ELR (cell line): ENCODE measurements around the gene NDUFB8.

Source experiments
- DNase-seq: peaks from one replicate; pipeline ENCODE4 v3.0.0-alpha.2; 2015; ENCODE audit warnings: low read depth

The NDUFB8 gene

DNA sequence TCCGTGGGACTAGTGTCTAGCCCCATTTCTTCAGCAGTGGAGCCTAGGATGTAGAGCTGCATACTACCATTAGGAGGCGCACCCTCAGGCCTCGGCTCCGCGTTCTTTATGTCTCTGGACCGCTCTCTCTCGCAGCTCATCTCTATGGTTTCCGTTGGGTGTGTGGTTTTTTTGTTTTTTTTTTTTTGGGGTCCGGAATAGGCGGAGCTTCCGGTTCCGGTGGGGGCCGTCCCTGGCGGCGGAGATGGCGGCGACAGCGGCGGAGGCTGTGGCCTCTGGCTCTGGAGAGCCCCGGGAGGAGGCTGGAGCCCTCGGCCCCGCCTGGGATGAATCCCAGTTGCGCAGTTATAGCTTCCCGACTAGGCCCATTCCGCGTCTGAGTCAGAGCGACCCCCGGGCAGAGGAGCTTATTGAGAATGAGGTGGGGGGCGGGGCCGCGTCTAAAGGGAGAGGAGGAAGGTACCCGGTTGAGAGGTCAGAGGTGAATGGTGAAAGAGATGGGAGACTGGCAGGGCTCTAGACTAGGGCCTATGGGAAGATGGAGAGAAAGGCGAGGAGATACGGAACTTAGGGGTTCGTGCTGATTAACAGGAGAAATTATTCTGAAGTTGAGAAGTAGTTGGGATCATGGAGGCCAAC lies 6.2 kb upstream of the NDUFB8 start, which contains the start of gene HIF1AN:
Gene HIF1AN, plus strand, starts transcription at position 229 of the 639 bp plus-strand sequence. Its CDS starts 16 bp downstream, at position 245.
- DNase-seq, result peak; percentile 98

DNA sequence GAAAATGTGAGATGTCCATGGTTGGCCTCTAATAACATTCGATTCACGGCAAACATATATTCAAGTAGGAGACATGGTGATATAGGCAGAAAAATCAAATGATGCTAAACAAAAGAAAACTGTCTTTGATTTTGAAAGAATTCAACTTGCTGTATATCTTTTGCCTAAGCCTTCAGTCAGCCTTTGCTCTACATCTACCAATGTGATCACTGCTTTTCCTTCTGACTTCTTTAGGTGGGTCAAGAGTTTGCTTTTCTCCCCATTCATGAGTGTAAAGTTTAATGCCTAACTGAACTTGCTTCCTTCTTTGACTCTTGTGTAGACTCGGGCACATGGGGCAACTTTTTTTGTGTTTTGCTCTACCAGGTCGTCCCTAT lies 5.7 kb upstream of the NDUFB8 start:
- DNase-seq, result no peak

DNA sequence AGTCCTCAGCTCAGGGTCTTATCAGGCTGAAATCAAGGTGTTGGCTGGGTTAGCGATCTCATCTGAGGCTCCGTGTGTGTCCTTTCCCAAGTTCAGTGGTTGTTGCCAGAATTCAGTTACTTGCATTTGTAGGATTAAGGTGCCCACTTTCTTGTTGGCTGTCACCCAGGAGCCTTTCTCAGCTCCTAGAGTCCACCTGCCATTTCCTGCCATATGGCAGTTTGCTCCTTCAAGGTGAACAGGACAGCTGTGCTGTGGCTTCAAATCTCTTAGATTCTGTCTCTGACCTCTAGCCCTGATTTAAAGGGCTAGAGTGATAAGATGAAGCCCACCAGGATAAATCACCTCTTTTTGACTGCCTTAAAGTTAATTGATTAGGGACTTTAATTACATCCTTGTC lies 5.1 kb upstream of the NDUFB8 start:
- DNase-seq, result no peak

DNA sequence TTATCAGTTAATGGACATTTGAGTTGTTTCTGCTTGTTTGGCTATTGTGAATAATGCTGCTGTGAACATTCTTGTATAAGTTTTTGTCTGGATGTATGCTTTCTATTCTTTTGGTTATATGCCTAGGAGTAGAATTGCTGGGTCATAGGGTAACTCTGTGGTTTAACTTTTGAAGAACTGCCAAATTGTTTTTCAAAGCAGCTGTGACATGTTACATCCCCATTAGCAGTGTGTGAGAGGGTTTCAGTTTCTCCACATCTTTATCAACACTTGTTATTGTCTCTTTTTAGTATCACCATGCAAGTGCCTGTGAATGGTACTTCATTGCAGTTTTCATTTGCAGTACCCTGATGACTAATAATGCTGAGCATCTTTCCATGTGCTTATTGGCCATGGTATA lies 2.1 kb upstream of the NDUFB8 start:
- no peak for DNase-seq

DNA sequence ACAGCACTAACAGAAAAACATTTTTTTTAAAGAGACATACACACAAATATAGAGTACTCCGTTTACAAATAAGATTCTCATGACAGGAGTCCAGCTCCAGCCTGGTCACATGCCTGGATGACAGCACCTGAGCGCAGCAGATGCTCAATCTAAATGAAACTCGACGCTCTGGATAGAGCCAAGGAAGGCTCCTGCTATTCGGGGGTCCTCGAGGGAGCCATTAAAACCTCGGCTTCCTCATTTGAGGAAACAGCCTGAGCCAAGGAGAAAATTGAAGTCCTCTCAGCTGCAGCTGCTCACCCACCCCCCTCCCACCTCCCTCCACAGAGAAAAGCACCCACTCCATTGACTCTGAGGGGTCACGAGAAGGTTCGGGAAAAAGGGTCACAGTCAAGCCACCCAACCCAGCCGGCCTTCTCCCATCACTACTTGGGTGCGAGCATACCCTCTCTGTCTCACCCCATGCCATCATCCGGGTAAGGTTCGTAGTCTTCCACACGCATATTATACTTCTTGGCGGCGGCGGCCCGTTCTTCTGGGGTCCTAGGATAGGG lies 673 bp downstream of the NDUFB8 start:
- peak; percentile 30 for DNase-seq

DNA sequence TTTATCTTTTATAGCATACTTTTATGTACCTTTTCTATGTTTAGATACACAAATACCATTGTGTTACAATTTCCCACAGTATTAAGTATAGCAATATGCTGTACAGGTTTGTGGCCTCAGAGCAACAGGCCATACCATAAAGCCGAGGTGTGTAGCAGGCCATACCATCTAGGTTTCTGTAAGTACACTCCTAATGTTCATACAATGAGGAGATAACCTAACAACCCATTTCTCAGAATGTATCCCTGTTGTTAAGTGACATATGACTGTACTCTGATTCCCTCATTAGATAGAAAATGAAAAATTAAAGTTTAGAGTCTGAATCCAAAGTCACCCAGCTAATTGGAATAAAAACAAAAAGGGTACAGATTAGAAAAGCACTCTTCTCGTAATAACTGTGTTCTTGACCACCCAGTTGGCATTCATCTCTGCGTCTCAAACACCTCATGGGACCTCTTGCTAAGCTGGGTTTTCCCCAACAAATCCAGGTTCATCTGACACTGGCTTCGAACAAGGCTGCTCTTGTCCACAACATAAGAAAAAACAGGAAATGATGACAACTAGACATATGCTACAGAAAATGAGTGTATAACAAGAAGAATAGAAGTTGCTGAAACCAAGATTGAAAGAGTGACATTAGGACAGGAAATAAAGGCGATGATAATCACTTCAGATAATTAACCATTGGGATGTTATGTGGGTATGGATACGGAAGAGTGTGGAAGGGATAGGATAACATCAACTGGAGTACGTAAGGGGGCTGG lies 1.4 kb downstream of the NDUFB8 start:
- no peak for DNase-seq

DNA sequence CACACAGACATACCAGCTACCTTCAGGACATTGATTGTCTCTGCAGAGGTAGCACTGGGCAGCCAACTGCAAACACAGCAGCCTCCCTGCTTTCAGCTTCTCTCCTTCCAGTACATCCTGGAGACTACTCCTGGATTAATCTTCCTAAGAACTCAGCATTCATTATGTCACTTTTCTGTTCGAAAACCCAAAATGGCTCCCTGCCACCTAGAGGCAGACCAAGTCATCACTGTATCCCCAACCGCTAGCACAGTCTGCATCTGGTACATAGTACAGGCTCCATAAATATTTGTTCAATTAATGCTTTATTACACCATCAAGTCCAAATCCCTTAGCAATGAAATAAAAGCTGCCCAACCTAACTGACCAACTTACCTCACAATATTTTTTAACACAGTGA lies 5.0 kb downstream of the NDUFB8 start:
- DNase-seq, result no peak

DNA sequence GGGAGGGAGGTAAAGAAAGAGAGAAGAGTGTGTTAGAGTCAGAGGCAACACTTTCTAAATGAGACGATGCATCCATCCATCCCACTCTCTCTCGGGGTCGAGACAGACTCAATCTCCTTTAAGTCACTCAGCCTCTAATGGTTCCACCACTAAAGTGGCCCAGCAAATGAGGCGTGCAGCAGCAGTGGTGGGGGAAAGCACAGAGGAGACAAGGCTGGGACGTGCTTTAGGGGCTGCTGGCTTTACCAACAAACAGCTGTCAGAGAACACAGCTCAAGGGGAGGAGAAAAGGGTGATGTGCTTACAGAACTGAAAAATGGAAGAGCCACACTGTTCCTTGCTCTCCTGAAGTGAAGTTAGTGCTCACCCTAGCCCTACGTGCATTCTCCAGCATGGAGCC lies 5.5 kb downstream of the NDUFB8 start:
- no peak for DNase-seq

DNA sequence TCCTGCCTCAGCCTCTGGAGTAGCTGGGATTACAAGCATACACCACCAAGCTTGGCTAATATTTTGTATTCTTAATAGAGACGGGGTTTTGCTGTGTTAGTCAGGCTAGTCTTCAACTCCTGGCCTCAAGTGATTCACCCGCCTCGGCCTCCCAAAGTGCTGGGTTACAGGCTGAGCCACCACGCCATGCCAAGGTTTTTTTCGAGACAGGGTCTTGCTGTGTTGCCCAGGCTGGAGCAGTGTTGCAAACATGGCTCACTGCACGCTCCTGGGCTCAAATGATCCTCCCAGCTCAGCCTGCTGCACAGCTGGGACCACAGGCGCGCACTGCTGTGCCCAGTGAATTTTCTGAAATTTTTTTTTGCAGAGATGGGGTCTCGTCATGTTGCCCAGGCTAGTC lies 6.7 kb downstream of the NDUFB8 start:
- DNase-seq, result peak; percentile 52

DNA sequence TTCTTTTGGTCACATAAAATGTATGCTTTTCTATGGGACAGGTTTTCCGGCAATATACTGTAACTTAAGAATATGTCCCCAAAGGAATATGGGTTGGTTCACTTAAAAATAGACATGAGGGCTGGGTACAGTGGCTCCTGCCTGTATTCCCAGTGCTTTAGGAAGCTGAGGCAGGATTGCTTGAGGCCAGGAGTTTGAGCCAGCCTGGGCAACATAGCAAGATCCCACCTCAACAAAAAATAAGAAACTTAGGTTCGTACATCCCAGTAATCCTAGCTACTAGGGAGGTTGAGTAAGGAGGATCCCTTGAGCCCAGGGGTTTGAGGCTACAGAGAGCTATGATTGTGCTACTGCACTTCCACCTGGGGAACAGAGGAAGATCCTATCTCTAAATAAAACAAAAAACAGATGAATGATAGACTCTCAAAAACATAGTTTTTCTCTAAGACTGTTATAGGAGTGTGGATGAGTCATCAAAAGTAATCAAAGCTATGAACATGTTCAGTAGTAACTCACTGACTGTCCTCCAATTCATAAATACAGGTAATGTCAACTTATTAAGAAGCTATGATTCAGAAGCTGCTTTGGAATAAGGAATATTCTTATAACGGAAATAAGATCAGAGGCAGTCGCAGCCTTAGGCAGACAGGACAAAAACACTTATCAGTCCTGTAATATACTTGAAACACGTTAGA lies 7.4 kb downstream of the NDUFB8 start:
- DNase-seq, result peak; percentile 56

DNA sequence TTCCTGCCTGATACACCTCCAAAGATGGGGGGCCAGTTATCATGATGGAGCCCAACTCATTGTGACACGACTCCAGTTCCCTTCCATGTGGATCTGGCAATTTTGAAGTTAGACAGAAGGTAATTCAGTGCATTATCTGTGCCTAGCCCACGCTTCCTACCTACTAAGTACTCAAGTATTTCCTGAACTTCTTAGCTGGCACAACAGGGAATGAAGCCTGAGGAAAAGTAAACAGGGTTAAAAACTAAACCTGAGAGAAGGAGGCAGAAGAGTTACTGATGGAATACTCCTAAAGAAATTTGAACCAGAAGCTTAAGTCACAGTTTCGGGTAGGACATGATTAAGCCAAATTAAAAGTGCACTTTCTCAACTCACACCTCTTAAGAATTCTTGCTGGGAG lies 8.9 kb downstream of the NDUFB8 start:
- peak; percentile 73 for DNase-seq

DNA sequence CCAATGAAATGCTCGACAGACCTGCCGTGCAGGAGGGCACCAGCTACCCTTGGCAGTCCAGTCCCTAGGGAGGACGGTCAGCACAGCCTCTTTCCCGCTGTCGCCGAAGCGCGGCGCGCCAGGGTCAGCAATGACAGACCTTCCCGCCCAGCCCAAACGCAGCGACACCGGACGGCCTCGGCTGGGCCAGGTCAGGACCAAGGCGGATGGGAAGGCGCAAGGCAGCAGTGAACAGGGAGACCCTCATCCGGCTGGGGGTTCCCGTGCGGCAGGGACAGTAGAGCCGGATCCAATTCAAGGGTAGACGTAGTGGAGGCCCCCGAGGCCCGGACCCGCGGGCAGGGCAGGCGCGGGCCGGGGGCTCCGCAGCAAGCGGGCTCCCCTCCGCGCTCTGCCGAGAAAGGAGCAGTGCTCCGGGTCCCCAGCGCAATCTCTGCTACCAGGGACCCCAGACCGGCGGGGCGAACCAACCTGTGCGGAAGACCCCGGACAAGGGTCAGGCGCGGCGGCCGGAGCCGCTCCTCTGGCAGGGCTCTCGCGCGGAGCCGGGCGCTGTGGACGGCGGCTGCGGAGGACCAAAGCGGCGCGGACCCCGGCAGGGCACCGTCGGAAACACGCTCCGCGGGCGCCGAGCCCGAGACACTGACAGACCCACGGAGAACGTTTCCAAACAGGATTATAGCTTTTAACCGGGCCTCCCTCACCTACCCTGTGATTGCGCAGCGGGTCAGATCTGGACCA lies 10.2 kb downstream of the NDUFB8 start, which contains the start of gene SEC31B:
Gene SEC31B, minus strand, starts transcription at position 551 of the 741 bp plus-strand sequence. CDS start 2,909 bp downstream, outside the sequence.
- DNase-seq, result peak; percentile 25

DNA sequence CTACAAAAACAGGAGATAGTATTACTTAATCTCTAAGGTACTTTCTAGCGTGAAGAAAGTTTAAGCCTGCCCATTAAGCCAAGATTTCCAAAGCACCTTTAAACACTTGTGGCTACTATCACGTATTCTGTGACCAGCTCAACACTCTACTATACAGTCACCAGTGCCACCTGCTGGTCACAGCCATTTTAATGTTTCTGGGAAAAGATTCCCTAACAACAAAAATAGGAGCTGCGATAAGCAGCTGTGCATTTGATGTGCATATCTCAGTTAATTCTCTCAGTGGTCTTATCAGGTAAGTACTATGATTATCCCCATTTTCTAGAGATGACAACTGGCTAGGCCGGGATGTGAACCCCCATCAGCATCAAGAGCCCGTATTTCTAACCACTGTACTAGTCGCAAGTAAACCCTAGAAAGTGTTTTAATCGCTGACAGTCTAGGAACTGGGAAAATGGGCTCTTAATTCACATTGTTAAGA lies 10.9 kb downstream of the NDUFB8 start:
- peak; percentile 77 for DNase-seq

DNA sequence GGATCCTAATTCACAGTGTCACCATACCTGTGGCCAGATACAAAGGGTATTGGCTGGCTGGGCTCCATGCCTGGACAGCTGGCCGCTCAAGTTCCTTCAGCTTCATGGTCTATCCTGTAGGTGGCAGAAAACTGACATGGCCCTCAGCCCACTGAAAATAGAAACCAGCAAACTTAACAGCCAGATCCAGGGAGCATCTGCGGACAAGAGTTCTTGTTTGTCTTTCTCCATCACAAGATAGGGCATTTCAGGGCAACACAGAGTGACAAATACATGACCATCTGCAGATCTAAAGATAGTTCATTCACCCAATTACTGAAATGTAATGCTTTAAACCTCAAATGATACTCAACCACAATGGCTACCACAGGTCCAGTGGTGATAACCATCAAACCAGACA lies 12.8 kb downstream of the NDUFB8 start:
- DNase-seq, result no peak

DNA sequence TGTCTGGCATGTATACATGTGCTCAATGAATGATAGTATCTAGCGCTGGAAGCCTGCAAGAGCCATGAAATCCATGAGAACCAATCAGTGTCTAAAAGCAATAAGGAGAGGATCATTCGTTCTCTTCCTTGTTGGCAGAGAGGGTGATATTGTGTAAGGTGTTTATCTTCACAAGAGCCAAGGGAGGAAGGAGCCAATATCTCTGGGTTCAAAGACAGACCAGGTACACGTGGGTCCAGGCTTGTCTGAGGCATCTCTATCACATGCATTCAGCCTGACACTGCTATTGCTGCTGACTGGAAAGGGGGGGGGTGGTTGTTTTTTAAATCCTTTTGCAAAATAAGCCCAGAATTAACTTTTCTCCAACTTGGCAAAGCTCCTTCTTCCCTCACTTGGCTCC lies 14.1 kb downstream of the NDUFB8 start:
- DNase-seq, result no peak

DNA sequence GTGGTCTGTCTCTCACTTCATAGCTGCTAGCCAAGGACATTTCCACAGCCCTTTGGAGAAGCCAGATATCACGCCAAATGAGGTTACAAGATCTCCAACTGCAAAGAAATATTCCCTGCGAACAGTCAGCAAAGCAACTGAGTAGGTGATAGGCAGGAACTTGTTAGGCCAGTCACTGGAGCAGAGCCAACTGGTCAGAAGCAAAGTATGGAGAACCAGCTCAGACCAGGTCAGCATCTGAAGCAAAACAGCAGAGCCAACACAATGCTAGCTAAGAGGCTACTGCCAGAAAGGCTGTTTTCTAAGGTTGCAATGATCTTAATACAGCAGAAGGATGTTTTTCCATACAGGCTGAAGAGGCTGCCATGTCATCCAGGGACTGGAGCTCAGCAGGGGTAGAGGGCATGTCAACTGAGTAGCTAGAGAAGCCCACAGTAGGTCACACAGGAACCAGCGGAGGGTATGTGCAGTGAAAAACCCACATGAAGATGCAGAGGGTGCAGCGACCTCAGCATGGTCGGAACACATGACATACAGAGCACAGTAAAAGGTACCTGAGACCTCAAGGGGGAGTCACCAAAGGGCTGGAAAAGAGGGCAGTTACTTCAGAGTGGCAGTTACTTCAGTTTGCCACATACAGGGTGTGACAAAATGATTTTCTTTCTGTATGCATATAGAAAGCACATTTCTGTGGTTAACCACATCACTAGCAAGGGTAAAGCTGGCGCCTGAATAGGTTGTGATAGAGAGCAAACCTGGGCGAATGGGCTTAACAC lies 18.9 kb downstream of the NDUFB8 start:
- no peak for DNase-seq

DNA sequence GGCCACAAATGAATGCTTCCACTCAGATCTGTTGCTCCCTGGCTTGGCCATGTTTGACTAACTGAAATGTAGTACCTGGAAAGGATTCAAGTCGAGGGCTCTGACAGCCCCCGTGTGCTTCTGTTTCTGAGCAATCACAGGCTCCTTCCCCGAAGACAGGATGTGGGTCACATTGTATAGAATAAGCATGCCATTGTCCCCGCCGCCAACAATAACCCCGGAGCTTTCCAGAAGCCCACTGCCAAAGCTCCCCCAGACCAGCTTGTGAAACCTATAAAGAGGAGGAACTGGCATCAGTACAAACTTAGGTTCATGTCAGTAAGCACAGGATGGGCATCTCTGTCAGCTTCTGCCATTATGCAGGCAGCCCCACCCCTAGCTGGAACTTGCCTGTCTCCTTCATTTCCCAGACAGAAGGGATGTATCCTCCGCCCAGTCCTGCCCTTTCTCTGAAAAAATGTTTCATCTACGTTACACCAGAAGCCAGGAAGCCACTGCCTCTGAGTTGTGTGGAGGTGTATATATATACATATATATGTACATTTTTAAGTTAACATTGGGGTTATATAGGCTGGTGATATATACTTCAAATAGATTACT lies 20.3 kb downstream of the NDUFB8 start:
- DNase-seq, result no peak

DNA sequence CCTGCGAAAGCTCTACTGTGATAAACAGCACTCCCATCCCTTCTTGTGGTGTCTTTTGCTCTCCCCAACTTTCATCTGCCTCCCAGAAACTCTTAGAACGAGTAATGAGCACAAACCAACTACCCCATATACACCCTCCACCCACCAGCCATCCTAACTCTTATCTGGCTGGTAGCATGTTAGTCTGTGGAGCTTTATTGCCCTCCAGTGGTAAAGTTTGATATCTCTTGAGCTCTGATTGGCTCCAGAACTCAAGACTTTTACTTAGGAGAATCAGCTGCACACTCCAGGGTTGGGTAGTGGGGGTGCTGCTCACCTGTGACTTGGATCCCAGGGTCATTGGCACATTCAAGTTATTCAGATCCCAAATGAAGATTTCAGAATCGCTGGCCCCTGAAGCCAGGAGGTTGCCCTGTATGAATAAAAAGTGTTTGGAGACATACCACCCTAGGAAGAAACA lies 20.9 kb downstream of the NDUFB8 start:
- peak; percentile 72 for DNase-seq

DNA sequence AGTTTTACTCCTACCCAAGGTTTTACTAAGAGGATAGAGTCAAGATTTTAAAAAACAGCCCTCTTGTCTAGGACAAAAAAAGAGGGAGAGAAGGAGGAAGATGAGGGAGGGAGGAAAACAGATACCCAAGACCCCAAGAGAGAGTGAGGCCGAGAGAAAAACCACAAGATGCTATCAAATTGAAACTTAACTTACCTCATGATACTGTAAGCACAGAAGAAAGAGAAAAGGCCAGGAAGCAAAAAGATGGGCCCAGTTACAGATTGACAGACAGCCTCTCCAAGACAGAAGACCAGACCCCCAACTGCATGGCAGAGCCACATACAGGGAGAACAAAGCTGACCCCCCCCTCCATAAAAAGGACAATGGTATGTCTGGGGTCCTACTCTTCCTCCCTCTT lies 21.4 kb downstream of the NDUFB8 start:
- DNase-seq, result no peak

DNA sequence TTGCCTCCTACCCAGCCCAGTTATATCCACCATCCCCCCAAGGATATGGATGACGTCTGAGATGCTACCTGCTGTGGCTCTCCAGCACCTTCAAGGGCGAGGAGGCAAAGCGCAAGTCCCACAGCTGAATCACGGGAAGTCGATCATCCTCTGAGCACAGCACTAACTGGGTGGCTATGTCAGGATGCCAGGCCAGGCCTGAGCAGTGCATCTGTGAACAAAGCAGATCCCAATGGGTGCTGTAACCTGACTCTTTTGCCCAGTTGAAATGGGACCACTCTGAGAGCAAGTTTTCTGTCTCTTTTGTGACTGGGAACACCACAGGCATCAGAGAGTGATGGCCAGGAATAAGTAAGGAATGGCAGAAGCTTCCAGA lies 22.3 kb downstream of the NDUFB8 start:
- no peak for DNase-seq
